Neural crest cell (in vitro differentiated cells): ENCODE results near the gene EFNB3. TPM values are rescaled to one million over a fixed set of nuclear protein-coding genes. Genes with fewer than 3 reads are reported as not detected.

ENCODE experiments used
- DNase-seq: peaks from one replicate; pipeline ENCODE4 v3.0.0; 2021; ENCODE audit warnings: low read depth, mixed read lengths, low spot score
- H3K27ac Mint-ChIP-seq: one replicate; pipeline ENCODE4 v1.8.0; 2021; ENCODE audit warnings: mild to moderate bottlenecking, mixed read lengths; ENCODE audit not compliant: unreplicated experiment
- H3K27me3 Mint-ChIP-seq: 2 replicates; pipeline ENCODE4 v1.8.0; 2021; ENCODE audit warnings: low read depth, mild to moderate bottlenecking, mixed read lengths
- H3K36me3 Mint-ChIP-seq: 2 replicates; pipeline ENCODE4 v1.8.0; 2021; ENCODE audit warnings: low read depth, mild to moderate bottlenecking, mixed read lengths
- H3K4me1 Mint-ChIP-seq: 2 replicates; pipeline ENCODE4 v1.8.0; 2021; ENCODE audit warnings: mixed read lengths
- H3K4me3 Mint-ChIP-seq: one replicate; pipeline ENCODE4 v1.8.0; 2021; ENCODE audit warnings: mild to moderate bottlenecking, mixed read lengths
- H3K9me3 Mint-ChIP-seq: 2 replicates; pipeline ENCODE4 v1.8.0; 2021; ENCODE audit warnings: mixed read lengths
- total RNA-seq: library from RNA; stranded (reverse); gene quantifications from 2 replicates; pipeline ENCODE4 v1.2.1, GENCODE V29; 2021
- TF ChIP-seq, protein P1 (sequence below): fragments of 200-600 bp; sonication (generic); conservative IDR thresholded peaks from 2 replicates; pipeline ENCODE4 v1.5.0; 2021; ENCODE audit warnings: antibody characterized with exemption, mild to moderate bottlenecking

Gene EFNB3
- total RNA-seq, 1 donor from 2014 or later: 25.3 TPM

DNA sequence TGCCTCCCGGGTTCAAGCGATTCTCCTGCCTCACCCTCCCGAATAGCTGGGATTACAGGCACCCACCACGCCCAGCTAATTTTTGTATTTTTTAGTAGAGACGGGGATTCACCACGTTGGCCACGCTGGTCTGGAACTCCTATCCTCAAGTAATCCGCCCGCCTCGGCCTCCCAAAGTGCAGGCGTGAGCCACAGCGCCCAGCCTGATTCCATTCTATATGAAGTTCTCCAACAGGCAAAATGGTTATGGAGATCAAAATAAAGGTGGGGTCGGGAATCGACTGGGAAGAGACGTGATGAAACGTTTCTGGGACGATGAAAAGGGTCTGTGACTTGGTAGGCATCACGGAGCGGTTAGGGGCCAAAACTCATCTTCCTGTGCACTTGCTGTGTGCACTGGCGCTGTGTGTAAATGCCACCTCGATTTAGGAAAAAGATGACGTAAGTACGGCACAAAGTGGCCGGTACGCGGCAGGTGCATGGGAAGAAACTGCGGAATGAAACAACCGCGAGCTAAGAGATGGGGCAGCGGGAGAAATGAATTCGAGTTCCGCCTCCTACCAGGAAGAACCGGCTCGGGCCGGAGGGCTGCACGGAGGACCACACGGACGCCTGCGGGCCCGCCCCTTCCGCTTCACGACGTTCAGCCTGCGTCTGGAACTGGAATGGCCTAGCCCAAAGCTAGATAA is 19.3 kb upstream of the EFNB3 start:
- Mint-ChIP-seq H3K36me3 (peaks cover 3% of the 10 kb centered on the region), H3K4me1 (peaks cover 41% of the 10 kb centered on the region), H3K9me3 (no peaks in the 10 kb centered on the region)

DNA sequence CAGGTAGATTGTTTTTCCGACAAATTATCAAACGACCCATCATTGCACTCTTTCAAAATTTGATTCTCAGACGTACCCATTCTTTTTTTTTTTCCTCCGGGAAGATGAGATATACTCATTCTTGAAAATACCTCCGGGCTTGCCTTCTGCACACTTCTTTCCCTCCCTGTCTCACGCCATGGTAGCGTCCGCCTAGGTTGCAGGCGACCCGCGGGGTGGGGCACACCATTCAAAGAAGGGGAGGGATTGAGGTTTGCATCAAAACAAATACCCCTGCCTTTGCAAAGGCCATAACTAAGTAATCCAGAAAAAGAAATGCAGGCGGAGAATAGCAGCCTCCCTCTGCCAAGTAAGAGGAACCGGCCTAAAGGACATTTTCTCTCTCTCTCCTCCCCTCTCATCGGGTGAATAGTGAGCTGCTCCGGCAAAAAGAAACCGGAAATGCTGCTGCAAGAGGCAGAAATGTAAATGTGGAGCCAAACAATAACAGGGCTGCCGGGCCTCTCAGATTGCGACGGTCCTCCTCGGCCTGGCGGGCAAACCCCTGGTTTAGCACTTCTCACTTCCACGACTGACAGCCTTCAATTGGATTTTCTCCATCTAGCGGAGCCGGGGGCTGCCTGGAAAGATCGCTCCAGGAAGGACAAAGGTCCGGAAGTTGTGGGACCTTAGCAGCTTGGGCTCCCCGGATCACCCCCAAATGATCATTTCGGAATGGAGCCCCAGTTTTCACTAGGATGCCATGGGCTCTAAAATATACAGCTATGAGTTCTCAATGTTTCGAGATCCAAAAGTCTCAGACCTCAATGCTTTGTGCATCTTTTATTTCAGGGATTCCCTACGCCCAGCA is 18.6 kb upstream of the EFNB3 start:
- Mint-ChIP-seq H3K36me3 (peaks cover 3% of the 10 kb centered on the region), H3K4me1 (peaks cover 41% of the 10 kb centered on the region), H3K4me3 (peak overlapping the region; percentile 98), H3K9me3 (no peaks in the 10 kb centered on the region), H3K27me3 (no peaks in the 10 kb centered on the region), H3K27ac (peak overlapping the region; percentile 100)
- peak; percentile 76 for DNase-seq
- TF ChIP-seq, protein P1, sequence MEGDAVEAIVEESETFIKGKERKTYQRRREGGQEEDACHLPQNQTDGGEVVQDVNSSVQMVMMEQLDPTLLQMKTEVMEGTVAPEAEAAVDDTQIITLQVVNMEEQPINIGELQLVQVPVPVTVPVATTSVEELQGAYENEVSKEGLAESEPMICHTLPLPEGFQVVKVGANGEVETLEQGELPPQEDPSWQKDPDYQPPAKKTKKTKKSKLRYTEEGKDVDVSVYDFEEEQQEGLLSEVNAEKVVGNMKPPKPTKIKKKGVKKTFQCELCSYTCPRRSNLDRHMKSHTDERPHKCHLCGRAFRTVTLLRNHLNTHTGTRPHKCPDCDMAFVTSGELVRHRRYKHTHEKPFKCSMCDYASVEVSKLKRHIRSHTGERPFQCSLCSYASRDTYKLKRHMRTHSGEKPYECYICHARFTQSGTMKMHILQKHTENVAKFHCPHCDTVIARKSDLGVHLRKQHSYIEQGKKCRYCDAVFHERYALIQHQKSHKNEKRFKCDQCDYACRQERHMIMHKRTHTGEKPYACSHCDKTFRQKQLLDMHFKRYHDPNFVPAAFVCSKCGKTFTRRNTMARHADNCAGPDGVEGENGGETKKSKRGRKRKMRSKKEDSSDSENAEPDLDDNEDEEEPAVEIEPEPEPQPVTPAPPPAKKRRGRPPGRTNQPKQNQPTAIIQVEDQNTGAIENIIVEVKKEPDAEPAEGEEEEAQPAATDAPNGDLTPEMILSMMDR: no peak

More for the DNA sequence above, 19.3 kb upstream of the EFNB3 start:
- Mint-ChIP-seq H3K4me3 (peak overlapping the region; percentile 98), H3K27ac (peak overlapping the region; percentile 100), H3K27me3 (no peaks in the 10 kb centered on the region)
- peak; percentile 84 for DNase-seq
- TF ChIP-seq, protein P1: no peak

DNA sequence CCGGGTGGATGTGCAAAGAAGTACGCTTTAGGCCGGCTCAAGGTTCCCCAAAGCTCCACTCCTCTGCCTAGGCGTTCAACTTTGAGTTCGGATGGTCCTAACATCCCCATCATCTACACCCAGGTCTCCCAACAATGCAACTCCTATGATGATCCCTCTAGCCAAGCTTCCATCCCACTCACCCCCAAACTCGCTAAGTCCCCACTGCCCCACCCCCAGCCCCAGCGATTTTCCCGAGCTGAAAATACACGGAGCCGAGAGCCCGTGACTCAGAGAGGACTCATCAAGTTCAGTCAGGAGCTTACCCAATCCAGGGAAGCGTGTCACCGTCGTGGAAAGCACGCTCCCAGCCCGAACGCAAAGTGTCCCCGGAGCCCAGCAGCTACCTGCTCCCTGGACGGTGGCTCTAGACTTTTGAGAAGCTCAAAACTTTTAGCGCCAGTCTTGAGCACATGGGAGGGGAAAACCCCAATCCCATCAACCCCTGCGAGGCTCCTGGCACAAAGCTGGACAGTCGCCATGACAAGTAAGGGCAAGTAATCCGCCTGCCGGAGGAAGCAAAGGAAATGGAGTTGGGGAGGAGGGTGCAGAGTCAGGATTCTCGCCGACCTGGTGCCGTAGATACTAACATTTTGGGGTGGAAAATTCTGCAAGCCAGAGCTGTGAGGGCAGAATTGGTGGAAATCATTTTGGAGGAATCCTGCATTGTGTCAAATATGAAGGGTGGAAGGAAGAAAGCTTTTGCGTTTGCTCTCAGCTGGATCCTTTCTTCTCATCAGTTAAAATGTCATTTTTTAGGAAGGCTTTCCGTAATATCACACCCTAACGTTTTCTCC is 17.7 kb upstream of the EFNB3 start, which contains the start of gene TP53:
Gene TP53 (minus strand): TSS at position 419 of the 836 bp plus-strand sequence. CDS start 10,896 bp downstream, outside the sequence.
- DNase-seq: peak; percentile 75
- TF ChIP-seq, protein P1: no peak
- no peaks in the 10 kb centered on the region for H3K27me3 Mint-ChIP-seq
- H3K27ac Mint-ChIP-seq: peak within 1 kb of the TSS; percentile 100
- H3K9me3 Mint-ChIP-seq: no peaks in the 10 kb centered on the region
- peaks cover 3% of the 10 kb centered on the region for H3K36me3 Mint-ChIP-seq
- peaks cover 41% of the 10 kb centered on the region for H3K4me1 Mint-ChIP-seq
- H3K4me3 Mint-ChIP-seq: peak within 1 kb of the TSS; percentile 98

- Mint-ChIP-seq H3K4me1 (peaks cover 41% of the 10 kb centered on the region), H3K9me3 (no peaks in the 10 kb centered on the region), H3K27me3 (no peaks in the 10 kb centered on the region), H3K4me3 (peak within 1 kb of the TSS; percentile 98), H3K27ac (peak within 1 kb of the TSS; percentile 100), H3K36me3 (peaks cover 5% of the 10 kb centered on the region)
- peak; percentile 99 for DNase-seq
- TF ChIP-seq, protein P1: peak; percentile 100
Observed at GRCh38 chr17:7687908-7688807, 16.8 kb upstream of the EFNB3 start, which contains the start of gene WRAP53. TSS of gene WRAP53 (plus strand) at chr17:7688477. CDS start at chr17:7688649, 172 bp downstream.
